Measurements from ENCODE around the gene NOXRED1.

The NOXRED1 gene

GRCh38 chr14:77442196-77442595 lies 18.9 kb upstream of the NOXRED1 start:
- Mint-ChIP-seq H3K4me3 (no peak overlapping the region), H3K36me3 (ENCODE audit: low read depth) (peaks cover 48% of the 10 kb centered on the region), H3K9me3 (no peaks in the 10 kb centered on the region), H3K27me3 (ENCODE audit: low read depth, poor library complexity) (no peaks in the 10 kb centered on the region), H3K4me1 (no peaks in the 10 kb centered on the region), H3K27ac (no peak overlapping the region)
- no peak for DNase-seq
- no peak for TF ChIP-seq CTCF (IDR thresholded peaks at IDR 0.05)

- Mint-ChIP-seq H3K27me3 (ENCODE audit: low read depth, poor library complexity) (no peaks in the 10 kb centered on the region), H3K4me1 (no peaks in the 10 kb centered on the region), H3K27ac (no peak overlapping the region), H3K9me3 (no peaks in the 10 kb centered on the region), H3K4me3 (no peak overlapping the region), H3K36me3 (ENCODE audit: low read depth) (peaks cover 52% of the 10 kb centered on the region)
- no peak for TF ChIP-seq CTCF (IDR thresholded peaks at IDR 0.05)
- DNase-seq, result no peak
These were observed 16.5 kb upstream of the NOXRED1 start for GRCh38 chr14:77439861-77440260.

GRCh38 chr14:77438596-77438995 lies 15.3 kb upstream of the NOXRED1 start:
- Mint-ChIP-seq H3K27me3 (ENCODE audit: low read depth, poor library complexity) (no peaks in the 10 kb centered on the region), H3K9me3 (no peaks in the 10 kb centered on the region), H3K4me1 (no peaks in the 10 kb centered on the region), H3K36me3 (ENCODE audit: low read depth) (peaks cover 56% of the 10 kb centered on the region), H3K4me3 (no peak overlapping the region), H3K27ac (no peak overlapping the region)
- no peak for TF ChIP-seq CTCF (IDR thresholded peaks at IDR 0.05)
- no peak for DNase-seq

GRCh38 chr14:77436042-77436441 lies 12.7 kb upstream of the NOXRED1 start:
- Mint-ChIP-seq H3K4me1 (no peaks in the 10 kb centered on the region), H3K36me3 (ENCODE audit: low read depth) (peaks cover 47% of the 10 kb centered on the region), H3K9me3 (no peaks in the 10 kb centered on the region), H3K27me3 (ENCODE audit: low read depth, poor library complexity) (no peaks in the 10 kb centered on the region), H3K4me3 (no peak overlapping the region), H3K27ac (no peak overlapping the region)
- no peak for DNase-seq
- no peak for TF ChIP-seq CTCF (IDR thresholded peaks at IDR 0.05)

- Mint-ChIP-seq H3K27ac (no peak overlapping the region), H3K36me3 (ENCODE audit: low read depth) (peaks cover 84% of the 10 kb centered on the region), H3K27me3 (ENCODE audit: low read depth, poor library complexity) (peaks cover 3% of the 10 kb centered on the region), H3K4me1 (no peaks in the 10 kb centered on the region), H3K9me3 (no peaks in the 10 kb centered on the region), H3K4me3 (no peak overlapping the region)
- DNase-seq, result no peak
- no peak for TF ChIP-seq CTCF (IDR thresholded peaks at IDR 0.05)
These were observed 3.1 kb upstream of the NOXRED1 start for GRCh38 chr14:77426396-77426795.

GRCh38 chr14:77424862-77425261 lies 1.5 kb upstream of the NOXRED1 start:
- no peak for DNase-seq
- peaks cover 3% of the 10 kb centered on the region for H3K27me3 Mint-ChIP-seq (ENCODE audit: low read depth, poor library complexity)
- H3K4me3 Mint-ChIP-seq, result no peak overlapping the region
- no peak for TF ChIP-seq CTCF (IDR thresholded peaks at IDR 0.05)
- H3K9me3 Mint-ChIP-seq, result peaks cover 14% of the 10 kb centered on the region
- H3K4me1 Mint-ChIP-seq, result no peaks in the 10 kb centered on the region
- H3K27ac Mint-ChIP-seq, result no peak overlapping the region
- peaks cover 88% of the 10 kb centered on the region for H3K36me3 Mint-ChIP-seq (ENCODE audit: low read depth)

All from nephron progenitor cell (in vitro differentiated cells).